HCT116 (cell line): ENCODE results near the gene ACADVL.

ENCODE experiments used
- CEBPB ChIP-seq: IDR thresholded peaks from 2 replicates; pipeline ENCODE4 v1.6.1; 2012; ENCODE audit warnings: low read depth
- EGR1 ChIP-seq: IDR thresholded peaks from 2 replicates; pipeline ENCODE4 v1.6.1; 2012; ENCODE audit warnings: low read depth
- EZH2 ChIP-seq: fragments of 200-600 bp; sonication (generic); IDR thresholded peaks from 2 replicates; pipeline ENCODE4 v1.6.1; 2017; ENCODE audit warnings: antibody characterized with exemption, mixed run types
- EZH2phosphoT487 ChIP-seq: fragments of 200-600 bp; IDR thresholded peaks from 2 replicates; pipeline ENCODE4 v1.6.1; 2018; ENCODE audit warnings: antibody characterized with exemption, borderline replicate concordance
- POLR2A ChIP-seq: IDR thresholded peaks from 2 replicates; pipeline ENCODE4 v1.7.0; 2011; ENCODE audit warnings: borderline replicate concordance; ENCODE audit not compliant: insufficient read depth, insufficient read length; ENCODE audit errors: extremely low read depth
- POLR2AphosphoS5 ChIP-seq: IDR thresholded peaks from 2 replicates; pipeline ENCODE4 v1.6.1; 2011; ENCODE audit warnings: mild to moderate bottlenecking, low read depth, low read length, moderate library complexity
- RAD21 ChIP-seq: IDR thresholded peaks from 2 replicates; pipeline ENCODE4 v1.6.1; 2012; ENCODE audit warnings: low read depth, mild to moderate bottlenecking
- TCF7L2 ChIP-seq: IDR thresholded peaks from 2 replicates; pipeline ENCODE4 v1.7.0; 2011; ENCODE audit warnings: borderline replicate concordance, inconsistent platforms; ENCODE audit not compliant: insufficient read depth, insufficient read length; ENCODE audit errors: extremely low read depth
- YY1 ChIP-seq: IDR thresholded peaks from 2 replicates; pipeline ENCODE4 v1.6.1; 2011; ENCODE audit warnings: low read length, low read depth, moderate library complexity, mild to moderate bottlenecking; ENCODE audit not compliant: insufficient replicate concordance; ENCODE audit errors: extremely low read depth
- ZFX ChIP-seq: fragments of 450-650 bp; IDR thresholded peaks from 2 replicates; pipeline ENCODE4 v1.6.1; 2017
- TF ChIP-seq, protein P1 (sequence below), 3 experiments: fragments of 200-600 bp in 1 of 3; sonication (generic) in 1 of 3; IDR thresholded peaks in 2 of 3; conservative IDR thresholded peaks in 1 of 3; 2 replicates each; pipeline ENCODE4 v1.5.1; 2012 to 2017; ENCODE audit warnings: low read depth in 2 of 3, low read length in 2 of 3, antibody characterized with exemption in 1 of 3, borderline replicate concordance in 1 of 3, control low read depth in 1 of 3, mild to moderate bottlenecking in 1 of 3, mixed read lengths in 1 of 3, mixed run types in 1 of 3, moderate library complexity in 1 of 3; ENCODE audit not compliant: insufficient read depth in 1 of 3
- TF ChIP-seq, protein P2 (sequence below): IDR thresholded peaks from 2 replicates; pipeline ENCODE4 v1.6.1; 2012; ENCODE audit warnings: low read depth
- TF ChIP-seq, protein P3 (sequence below): IDR thresholded peaks from 2 replicates; pipeline ENCODE4 v1.6.1; 2011; ENCODE audit warnings: mild to moderate bottlenecking, low read length, moderate library complexity; ENCODE audit not compliant: insufficient replicate concordance; ENCODE audit errors: extremely low read depth
- TF ChIP-seq, protein P4 (sequence below): IDR thresholded peaks from 2 replicates; pipeline ENCODE4 v1.6.1; 2012

DNA sequence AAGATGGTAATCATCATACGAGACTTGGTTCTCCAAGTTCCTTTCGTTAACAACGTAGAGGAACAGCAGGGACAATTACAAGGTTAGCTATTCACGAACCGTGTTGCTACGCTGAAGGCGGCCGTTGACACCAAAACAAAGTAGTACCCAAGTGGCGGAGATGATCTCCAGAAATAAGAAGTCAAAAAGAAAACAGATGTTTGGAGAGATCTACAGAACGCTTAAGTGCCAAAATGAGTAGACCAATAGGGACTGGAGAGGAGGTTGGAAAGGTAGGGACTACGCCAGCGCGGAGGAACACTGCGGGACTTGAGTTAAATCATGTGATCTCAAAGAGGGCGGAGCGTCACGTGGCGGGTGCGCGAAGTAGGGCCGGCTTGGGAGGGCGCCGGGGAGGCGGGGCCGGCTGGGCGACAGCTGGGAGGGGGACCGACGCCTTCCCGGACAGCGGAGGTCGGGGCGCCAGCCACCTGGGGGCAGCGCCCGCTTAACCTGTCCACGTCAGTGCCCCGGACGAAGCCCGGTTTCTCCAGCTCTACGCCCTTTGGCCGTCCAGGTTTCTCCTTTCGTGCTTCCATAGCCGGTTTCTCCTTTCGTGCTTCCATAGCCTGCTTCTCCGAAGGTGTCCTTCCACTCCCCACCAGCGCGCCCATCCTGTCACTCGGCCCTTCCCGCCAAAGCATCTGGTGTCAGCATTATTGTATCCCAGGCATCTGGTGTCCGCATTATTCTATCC lies 23.1 kb downstream of the ACADVL start:
- TF ChIP-seq, protein P1, sequence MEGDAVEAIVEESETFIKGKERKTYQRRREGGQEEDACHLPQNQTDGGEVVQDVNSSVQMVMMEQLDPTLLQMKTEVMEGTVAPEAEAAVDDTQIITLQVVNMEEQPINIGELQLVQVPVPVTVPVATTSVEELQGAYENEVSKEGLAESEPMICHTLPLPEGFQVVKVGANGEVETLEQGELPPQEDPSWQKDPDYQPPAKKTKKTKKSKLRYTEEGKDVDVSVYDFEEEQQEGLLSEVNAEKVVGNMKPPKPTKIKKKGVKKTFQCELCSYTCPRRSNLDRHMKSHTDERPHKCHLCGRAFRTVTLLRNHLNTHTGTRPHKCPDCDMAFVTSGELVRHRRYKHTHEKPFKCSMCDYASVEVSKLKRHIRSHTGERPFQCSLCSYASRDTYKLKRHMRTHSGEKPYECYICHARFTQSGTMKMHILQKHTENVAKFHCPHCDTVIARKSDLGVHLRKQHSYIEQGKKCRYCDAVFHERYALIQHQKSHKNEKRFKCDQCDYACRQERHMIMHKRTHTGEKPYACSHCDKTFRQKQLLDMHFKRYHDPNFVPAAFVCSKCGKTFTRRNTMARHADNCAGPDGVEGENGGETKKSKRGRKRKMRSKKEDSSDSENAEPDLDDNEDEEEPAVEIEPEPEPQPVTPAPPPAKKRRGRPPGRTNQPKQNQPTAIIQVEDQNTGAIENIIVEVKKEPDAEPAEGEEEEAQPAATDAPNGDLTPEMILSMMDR (IDR thresholded peaks at IDR 0.05 in 2 of 3, conservative IDR thresholded peaks at IDR 0.05 in 1 of 3; ENCODE audit: borderline replicate concordance in 1 of 3, insufficient read depth in 1 of 3, low read depth in 2 of 3, low read length in 2 of 3): no peak
- TF ChIP-seq, protein P2, sequence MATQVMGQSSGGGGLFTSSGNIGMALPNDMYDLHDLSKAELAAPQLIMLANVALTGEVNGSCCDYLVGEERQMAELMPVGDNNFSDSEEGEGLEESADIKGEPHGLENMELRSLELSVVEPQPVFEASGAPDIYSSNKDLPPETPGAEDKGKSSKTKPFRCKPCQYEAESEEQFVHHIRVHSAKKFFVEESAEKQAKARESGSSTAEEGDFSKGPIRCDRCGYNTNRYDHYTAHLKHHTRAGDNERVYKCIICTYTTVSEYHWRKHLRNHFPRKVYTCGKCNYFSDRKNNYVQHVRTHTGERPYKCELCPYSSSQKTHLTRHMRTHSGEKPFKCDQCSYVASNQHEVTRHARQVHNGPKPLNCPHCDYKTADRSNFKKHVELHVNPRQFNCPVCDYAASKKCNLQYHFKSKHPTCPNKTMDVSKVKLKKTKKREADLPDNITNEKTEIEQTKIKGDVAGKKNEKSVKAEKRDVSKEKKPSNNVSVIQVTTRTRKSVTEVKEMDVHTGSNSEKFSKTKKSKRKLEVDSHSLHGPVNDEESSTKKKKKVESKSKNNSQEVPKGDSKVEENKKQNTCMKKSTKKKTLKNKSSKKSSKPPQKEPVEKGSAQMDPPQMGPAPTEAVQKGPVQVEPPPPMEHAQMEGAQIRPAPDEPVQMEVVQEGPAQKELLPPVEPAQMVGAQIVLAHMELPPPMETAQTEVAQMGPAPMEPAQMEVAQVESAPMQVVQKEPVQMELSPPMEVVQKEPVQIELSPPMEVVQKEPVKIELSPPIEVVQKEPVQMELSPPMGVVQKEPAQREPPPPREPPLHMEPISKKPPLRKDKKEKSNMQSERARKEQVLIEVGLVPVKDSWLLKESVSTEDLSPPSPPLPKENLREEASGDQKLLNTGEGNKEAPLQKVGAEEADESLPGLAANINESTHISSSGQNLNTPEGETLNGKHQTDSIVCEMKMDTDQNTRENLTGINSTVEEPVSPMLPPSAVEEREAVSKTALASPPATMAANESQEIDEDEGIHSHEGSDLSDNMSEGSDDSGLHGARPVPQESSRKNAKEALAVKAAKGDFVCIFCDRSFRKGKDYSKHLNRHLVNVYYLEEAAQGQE: no peak
- TF ChIP-seq POLR2A (no peak), EZH2phosphoT487 (no peak), POLR2AphosphoS5 (peak; percentile 90), RAD21 (no peak; the same call in 1 of the 2 replicates), TCF7L2 (peak; percentile 76), YY1 (no peak), ZFX (no peak), EGR1 (0 out of 2 replicates have a peak, but pooled peaks have one; percentile 60), CEBPB (no peak), EZH2 (no peak)
- TF ChIP-seq, protein P3, sequence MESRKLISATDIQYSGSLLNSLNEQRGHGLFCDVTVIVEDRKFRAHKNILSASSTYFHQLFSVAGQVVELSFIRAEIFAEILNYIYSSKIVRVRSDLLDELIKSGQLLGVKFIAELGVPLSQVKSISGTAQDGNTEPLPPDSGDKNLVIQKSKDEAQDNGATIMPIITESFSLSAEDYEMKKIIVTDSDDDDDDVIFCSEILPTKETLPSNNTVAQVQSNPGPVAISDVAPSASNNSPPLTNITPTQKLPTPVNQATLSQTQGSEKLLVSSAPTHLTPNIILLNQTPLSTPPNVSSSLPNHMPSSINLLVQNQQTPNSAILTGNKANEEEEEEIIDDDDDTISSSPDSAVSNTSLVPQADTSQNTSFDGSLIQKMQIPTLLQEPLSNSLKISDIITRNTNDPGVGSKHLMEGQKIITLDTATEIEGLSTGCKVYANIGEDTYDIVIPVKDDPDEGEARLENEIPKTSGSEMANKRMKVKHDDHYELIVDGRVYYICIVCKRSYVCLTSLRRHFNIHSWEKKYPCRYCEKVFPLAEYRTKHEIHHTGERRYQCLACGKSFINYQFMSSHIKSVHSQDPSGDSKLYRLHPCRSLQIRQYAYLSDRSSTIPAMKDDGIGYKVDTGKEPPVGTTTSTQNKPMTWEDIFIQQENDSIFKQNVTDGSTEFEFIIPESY: no peak
- TF ChIP-seq, protein P4, sequence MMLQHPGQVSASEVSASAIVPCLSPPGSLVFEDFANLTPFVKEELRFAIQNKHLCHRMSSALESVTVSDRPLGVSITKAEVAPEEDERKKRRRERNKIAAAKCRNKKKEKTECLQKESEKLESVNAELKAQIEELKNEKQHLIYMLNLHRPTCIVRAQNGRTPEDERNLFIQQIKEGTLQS: no peak
